NCI-H2107 (cell line): ENCODE data around the gene TSPAN5.

Experiments used
- DNase-seq: peaks from one replicate; lab custom pipeline; 2025; lab: John Stamatoyannopoulos, UW

Gene TSPAN5

GRCh38 chr4:98643755-98644154 lies 14.7 kb downstream of the TSPAN5 start:
- no peak for DNase-seq

DNA sequence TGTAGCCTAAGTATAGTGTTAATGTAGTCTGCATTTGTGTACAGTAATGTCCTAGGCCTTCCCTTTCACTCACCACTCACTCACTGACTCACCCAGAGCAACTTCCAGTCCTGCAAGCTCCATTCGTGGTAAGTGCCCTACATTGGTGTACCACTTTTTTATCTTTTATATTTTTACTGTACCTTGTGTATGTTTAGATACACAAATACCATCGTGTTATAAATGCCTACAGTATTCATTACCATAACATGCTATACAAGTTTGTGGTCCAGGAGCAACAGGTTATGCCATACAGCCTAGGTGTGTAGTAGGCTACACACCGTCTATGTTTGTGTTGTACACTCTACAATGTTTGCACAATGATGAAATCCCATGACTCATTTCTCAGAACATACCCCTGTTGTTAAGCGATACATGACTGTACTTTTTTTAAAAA lies 15.4 kb downstream of the TSPAN5 start:
- DNase-seq = no peak

- no peak for DNase-seq
Observed at GRCh38 chr4:98641906-98642668, 16.3 kb downstream of the TSPAN5 start.

DNA sequence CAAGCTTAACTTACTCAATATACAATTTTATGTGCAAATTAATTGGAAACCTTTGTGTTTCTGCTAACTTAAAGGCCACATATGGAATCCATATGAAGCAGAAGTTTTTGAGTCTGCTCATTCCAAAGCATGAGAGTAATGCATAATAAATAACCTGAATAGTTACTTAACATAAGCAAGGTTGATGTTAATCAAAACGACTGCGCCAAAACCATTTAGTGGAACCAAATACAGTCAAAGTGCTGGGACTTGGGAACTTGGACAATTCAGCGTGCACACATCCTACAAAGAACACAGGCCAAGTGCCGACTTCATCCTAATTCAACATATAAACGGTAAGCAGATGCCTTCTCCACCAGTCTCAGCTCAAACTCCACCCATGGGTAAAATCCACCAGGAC lies 17.0 kb downstream of the TSPAN5 start:
- DNase-seq = no peak

GRCh38 chr4:98639523-98639922 lies 18.9 kb downstream of the TSPAN5 start:
- no peak for DNase-seq

- DNase-seq = no peak
Observed at GRCh38 chr4:98639108-98639507, 19.3 kb downstream of the TSPAN5 start.

DNA sequence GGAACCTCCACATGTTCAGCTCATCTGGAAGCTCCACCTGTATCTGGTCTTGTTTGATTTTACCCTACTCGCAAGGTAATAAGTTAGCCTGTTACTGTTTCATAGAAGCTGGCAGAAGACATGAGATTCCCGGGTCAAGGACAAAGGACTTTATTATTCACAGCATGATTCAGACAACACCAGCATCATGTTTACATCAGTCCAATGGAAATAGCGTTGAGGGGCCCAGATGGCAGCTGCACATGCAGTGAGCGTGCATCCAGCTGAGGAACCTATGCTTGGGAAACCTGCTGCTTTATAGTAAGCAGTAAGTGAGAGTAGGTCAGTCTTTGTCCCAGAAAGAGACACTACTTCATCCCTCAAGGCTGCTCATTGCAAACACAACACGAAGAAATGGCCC lies 19.8 kb downstream of the TSPAN5 start:
- DNase-seq = no peak

DNA sequence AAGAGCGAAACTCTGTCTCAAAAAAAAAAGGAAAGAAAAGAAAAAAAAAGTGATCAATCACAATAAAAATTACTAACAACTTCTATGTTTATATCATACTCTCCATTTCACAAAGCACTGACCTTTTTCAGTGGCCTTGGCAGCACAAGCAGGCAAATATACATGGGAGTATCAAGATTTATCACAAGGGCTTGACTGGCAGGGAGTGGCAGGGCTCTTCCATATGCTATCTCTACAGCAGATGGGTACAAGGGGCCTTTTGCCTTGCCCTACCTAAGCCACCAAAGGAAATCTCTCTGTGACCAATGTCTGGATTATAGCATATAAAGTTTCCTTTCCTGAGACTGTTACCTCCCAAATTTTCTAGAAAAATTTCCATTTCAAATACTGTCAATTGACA lies 24.4 kb downstream of the TSPAN5 start:
- DNase-seq = no peak

DNA sequence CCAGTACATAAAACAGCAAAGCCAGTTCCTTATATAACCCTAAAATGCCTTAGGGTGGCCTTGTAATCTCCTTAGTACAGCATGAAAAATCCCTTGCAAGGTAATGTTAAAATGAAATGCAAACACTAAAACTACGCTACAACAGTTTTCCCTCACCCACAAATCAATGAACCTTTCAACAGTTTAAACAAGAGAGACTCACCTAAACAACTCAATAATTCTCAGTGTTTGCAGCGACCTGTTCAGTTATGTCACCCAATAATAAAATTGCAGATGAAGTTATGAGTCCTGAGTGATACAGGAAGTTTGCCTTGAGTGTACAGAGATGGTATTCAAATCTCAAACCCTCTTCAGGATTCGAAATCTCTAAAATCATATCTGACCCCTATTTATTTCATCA lies 25.3 kb downstream of the TSPAN5 start:
- no peak for DNase-seq

GRCh38 chr4:98632258-98632657 lies 26.2 kb downstream of the TSPAN5 start:
- no peak for DNase-seq

DNA sequence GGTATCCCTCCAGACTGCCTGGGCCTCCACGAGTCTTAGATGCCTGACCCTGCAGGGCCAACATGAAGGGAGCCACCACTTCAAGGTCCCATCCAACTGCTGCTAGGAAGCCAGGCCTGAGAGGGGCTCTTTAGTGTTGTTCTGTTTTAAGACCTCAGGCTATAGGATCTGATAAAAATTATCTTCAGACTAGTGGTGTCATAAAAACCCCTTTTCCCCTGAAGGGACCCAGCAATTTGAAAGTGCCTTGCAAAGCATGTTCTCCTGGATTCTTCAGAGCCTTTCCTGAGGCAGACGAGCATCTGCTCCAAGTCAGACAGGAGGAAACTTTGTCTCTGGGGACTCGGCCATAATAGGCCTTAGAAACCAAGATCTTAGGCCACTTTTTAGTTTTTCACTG lies 26.9 kb downstream of the TSPAN5 start:
- DNase-seq = no peak

GRCh38 chr4:98630737-98631454 lies 27.5 kb downstream of the TSPAN5 start:
- no peak for DNase-seq

DNA sequence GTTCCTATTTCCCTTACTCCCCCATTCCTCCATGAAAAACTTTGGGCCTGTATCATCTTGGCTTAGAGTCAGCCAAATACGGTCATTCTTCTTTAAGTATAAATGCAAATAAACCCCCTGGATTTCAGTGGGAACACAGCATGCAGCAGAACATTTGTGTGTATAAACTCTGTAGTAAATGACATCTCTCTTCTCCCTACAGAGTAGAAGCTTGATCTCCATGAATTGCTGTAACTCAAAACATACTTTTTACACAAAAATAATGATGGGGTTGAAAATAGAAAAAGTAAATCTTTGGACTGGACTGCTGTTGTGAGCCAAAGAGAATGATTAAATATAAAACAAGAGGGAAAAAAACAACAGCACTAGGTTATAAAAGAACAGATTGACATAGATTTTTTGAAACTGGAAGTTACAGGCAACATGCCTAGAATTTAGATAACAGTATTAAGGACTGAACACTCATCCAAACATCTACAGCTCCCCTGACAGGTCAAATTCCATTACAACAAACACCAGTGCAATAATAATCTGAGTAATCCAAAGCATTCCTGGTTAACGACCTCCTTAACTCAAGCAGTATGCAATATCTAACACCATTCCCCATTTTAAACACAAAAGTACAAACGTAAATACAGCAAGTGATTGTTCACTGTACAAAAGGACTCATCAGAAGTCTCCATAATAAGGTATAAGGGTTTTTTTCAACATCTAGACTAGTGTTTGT lies 30.7 kb downstream of the TSPAN5 start:
- no peak for DNase-seq

GRCh38 chr4:98626350-98626749 lies 32.1 kb downstream of the TSPAN5 start:
- DNase-seq = no peak

DNA sequence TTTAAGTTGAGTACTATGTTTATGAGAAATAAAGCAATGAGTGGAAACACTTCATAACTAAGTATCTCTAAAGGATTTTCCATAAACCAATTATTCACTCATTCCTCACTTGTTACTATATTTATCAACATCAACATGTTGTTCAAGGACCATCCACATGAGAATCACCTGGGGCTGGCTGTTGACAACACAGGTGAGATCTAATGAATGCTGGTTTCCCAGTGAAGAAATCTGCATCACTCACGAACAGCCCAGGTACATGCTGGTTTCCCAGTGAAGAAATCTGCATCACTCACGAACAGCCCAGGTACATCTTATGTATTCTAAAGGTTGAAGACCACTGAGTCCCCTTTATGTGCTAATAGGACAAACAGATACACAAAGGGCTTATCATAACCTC lies 32.5 kb downstream of the TSPAN5 start:
- DNase-seq = no peak

DNA sequence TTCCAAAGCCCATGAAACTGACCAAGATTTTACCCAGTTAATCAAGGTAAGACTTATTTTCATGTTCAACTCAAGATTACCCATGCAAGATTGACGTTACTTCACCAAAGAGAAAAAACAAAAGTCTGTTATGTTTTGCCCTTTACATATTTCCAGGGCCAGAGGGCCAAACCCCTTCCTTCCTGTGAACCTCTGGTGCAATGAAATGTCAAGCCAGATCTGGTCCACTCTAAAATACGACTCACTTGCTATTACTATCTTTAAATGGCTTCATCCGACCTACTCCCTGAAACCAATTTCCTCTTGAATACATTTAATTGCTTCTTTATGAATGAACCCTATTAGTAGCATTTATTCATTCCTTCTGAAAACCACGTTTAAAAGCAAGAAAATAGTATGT lies 33.0 kb downstream of the TSPAN5 start:
- no peak for DNase-seq

GRCh38 chr4:98624642-98625041 lies 33.8 kb downstream of the TSPAN5 start:
- DNase-seq = no peak

GRCh38 chr4:98624144-98624543 lies 34.3 kb downstream of the TSPAN5 start:
- no peak for DNase-seq

- DNase-seq = no peak
Observed at GRCh38 chr4:98623126-98623802, 35.1 kb downstream of the TSPAN5 start.

- no peak for DNase-seq
Observed at GRCh38 chr4:98620087-98620784, 38.2 kb downstream of the TSPAN5 start.

DNA sequence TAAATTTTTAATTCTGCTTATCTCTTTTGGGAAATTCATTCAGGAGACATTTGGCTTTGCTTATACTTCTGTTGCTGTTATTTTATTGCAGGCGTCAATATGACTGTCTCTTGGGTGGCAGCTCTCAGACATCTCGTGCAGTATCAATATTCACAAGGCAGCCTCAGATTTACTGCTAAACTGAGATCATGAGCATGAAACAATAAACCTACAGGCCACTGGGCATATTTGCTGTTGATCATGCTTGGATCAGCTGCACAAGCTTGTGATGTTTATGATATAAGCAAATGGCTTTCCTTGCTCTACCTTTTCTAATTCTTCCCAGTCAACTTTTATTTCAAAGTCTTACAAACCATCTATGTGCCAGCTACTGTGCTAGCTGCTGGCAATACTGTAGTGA lies 39.2 kb downstream of the TSPAN5 start:
- no peak for DNase-seq

- no peak for DNase-seq
Observed at GRCh38 chr4:98618680-98619079, 39.7 kb downstream of the TSPAN5 start.
